Fibroblast of the aortic adventitia (primary cell): ENCODE results near the gene PPP5C. TPM values are rescaled to one million over a fixed set of nuclear protein-coding genes. Genes with fewer than 3 reads are reported as not detected.

ENCODE experiments used
- DNase-seq: peaks from one replicate; pipeline ENCODE4 v3.0.0-alpha.2; 2010; ENCODE audit warnings: low read depth
- H3K4me3 ChIP-seq: 2 replicates; pipeline ENCODE4 v1.5.1; 2011; ENCODE audit warnings: low read depth, mild to moderate bottlenecking, control low read depth, low read length, moderate library complexity
- CTCF ChIP-seq: IDR thresholded peaks from 2 replicates; pipeline ENCODE4 v1.5.1; 2011; ENCODE audit warnings: mild to moderate bottlenecking, low read length, control low read depth, inconsistent platforms; ENCODE audit not compliant: insufficient read depth
- total RNA-seq: library from RNA; depleted of rRNA; stranded (reverse); fragments of >200 nt; gene quantifications from 2 replicates; pipeline ENCODE4 v1.2.3, GENCODE V29; 2012; ENCODE audit warnings: low replicate concordance

The PPP5C gene
- total RNA-seq, 1 donor: 52.4 TPM

GRCh38 chr19:46378268-46378667 is 31.4 kb downstream of the PPP5C start:
- peak; percentile 86 for DNase-seq
- no peak overlapping the region for H3K4me3 ChIP-seq
- TF ChIP-seq CTCF: no peak

GRCh38 chr19:46380690-46381089 is 33.8 kb downstream of the PPP5C start:
- no peak overlapping the region for H3K4me3 ChIP-seq
- DNase-seq: no peak
- no peak for TF ChIP-seq CTCF

DNA sequence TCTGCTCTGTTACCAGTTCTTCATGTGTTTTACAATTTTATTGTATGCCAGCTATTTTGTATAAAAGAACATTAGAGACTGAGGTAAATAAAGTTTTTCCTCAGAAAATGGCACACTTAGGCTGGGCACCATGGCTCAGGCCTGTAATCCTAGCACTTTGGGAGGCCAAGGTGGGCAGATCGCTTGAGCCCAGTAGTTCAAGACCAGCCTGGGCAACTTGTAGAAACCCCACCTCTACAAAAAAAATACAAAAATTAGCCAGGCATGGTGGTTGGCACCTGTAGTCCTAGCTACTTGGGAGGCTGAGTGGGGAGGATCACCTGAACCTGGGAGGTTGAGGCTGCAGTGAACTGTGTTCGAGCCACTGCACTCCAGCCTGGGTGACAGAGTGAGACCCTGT is 34.5 kb downstream of the PPP5C start:
- no peak for DNase-seq
- no peak for TF ChIP-seq CTCF

DNA sequence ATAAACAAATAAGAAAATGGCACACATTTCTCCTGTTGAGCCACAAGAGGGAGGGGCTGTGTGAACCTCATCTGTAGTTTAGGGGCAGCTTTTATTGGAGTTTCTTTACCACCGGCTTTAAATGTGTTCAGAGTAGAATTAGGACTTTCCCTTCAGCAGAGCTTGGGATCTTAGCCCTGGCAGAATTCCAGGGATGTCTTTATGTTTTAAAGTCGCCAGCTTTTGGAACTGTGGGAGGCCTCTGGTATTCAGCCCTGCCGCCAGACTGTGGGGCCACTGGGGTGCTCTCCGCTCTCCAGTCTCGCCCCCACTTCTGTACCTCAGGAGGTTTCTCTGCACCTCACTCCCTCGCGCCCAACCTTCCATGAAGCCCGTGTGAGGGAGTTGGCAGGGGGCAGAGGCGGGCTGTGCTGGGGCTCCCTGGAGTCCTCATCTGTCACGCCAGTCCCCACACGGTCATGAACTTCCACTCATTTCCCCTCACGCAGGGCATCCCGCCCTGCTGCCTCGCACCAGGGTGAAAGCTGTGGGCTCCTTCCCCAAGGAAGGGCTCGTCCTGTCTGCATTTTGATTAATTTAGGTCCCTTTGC is 35.0 kb downstream of the PPP5C start:
- no peak for DNase-seq
- TF ChIP-seq CTCF: no peak
- H3K4me3 ChIP-seq: no peak overlapping the region

More for the DNA sequence above, 34.5 kb downstream of the PPP5C start:
- H3K4me3 ChIP-seq: no peak overlapping the region

DNA sequence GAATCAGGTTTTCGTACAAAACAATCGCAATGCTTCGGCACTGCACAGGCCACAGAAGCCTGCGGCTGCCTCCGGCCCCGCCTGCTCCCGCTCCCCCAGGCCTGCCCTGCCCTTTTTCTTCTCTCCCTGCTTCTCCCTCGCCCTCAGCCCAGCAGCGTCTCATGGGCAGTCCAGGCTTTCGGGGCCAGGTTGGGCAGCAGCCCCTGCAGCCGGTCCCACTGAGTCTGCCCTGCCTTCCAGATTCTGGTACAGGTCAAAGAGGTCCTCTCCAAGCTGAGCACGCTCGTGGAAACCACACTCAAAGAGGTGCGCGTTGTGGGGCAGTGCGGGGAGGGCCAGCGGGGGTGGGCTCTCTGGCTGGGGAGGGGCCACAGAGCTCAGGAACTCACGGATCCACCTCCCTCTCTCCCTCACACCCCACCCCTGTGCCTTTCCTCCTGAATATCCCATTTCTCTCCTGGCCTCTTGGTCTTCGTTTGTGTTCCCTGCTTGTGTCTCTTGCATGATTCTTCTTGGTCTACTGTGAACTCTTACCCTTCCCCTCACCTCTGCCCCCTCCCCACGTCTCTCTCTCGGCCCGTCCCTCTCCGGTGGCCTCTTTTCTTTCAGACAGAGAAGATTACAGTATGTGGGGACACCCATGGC is 36.4 kb downstream of the PPP5C start:
- no peak for TF ChIP-seq CTCF
- no peak overlapping the region for H3K4me3 ChIP-seq
- DNase-seq: no peak

DNA sequence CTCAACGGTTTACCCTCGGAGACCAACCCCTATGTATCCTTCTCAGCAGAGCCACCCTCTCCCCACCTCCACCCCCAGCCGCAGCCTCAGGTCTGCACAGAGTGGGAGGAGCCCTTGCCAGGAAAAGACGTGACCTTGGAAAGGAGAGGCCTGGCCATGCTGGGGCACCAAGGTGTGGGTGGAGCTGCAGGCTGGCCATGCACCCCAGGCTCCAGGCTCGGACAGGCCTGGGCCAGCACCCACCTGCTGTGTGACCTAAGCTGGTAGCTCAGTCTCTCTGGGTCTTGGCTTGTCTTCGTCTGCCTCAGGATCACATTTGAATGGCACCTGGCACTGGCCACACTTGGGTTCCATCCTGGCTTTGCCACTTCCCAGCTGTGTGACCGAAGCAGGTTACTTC is 37.0 kb downstream of the PPP5C start:
- no peak for DNase-seq
- TF ChIP-seq CTCF: no peak
- no peak overlapping the region for H3K4me3 ChIP-seq

GRCh38 chr19:46384396-46384795 is 37.5 kb downstream of the PPP5C start:
- TF ChIP-seq CTCF: no peak
- H3K4me3 ChIP-seq: no peak overlapping the region
- no peak for DNase-seq
